CD4-positive, CD25-positive, alpha-beta regulatory T cell (primary cell): Measurements from ENCODE around the gene LMBRD1. TPM values are rescaled to one million over a fixed set of nuclear protein-coding genes. Genes with fewer than 3 reads are reported as not detected.
A peak's percentile ranks its signal among the peaks of the same experiment; 100 is the strongest.
"Not testable (repeated sequence)": the region's sequence is repeated elsewhere in the genome, so short reads cannot be mapped to it uniquely, and the experiment has no call there.

ENCODE experiments used
- ATAC-seq, 2 donors: fragments of 150-1000 bp; cut with Tn5 transposase; one replicate each; pipeline ENCODE4 v1.10.0; 2021; ENCODE audit warnings: low read depth in 2 of 2, moderate number of reproducible peaks in 2 of 2, moderate library complexity in 1 of 2
- DNase-seq, 3 donors: peaks; one replicate each; pipeline versions ENCODE4 v3.0.0 to v3.0.0-alpha.2; 2012 to 2022; ENCODE audit warnings: mixed read lengths in 1 of 3
- H3K27ac ChIP-seq: one replicate; pipeline ENCODE4 v1.7.0; 2013; ENCODE audit warnings: mild to moderate bottlenecking, low read length; ENCODE audit not compliant: insufficient read depth, poor library complexity, severe bottlenecking
- H3K27me3 ChIP-seq: one replicate; pipeline ENCODE4 v1.7.0; 2013; ENCODE audit warnings: low read length; ENCODE audit not compliant: control insufficient read depth, insufficient read depth
- H3K36me3 ChIP-seq: one replicate; pipeline ENCODE4 v1.7.0; 2013; ENCODE audit warnings: mild to moderate bottlenecking, low read length, moderate library complexity; ENCODE audit not compliant: control insufficient read depth, insufficient read depth
- H3K4me1 ChIP-seq: 2 replicates; pipeline ENCODE4 v1.7.0; 2013; ENCODE audit warnings: mild to moderate bottlenecking, low read length; ENCODE audit not compliant: insufficient read depth, control insufficient read depth, poor library complexity, severe bottlenecking
- H3K4me3 ChIP-seq: one replicate; pipeline ENCODE4 v1.7.0; 2013; ENCODE audit warnings: low read depth, mild to moderate bottlenecking, low read length, moderate library complexity
- H3K9me3 ChIP-seq, 2 experiments: 1 replicate in 1 of 2; 2 replicates in 1 of 2; pipeline ENCODE4 v1.7.0; 2013; ENCODE audit warnings: low read length in 2 of 2, mild to moderate bottlenecking in 1 of 2, moderate library complexity in 1 of 2; ENCODE audit not compliant: control insufficient read depth in 2 of 2
- H3K27ac Mint-ChIP-seq, 3 donors: one replicate each; pipeline ENCODE4 v1.8.0; 2020 to 2022; ENCODE audit warnings: mild to moderate bottlenecking in 3 of 3, mixed read lengths in 3 of 3, moderate library complexity in 2 of 3
- H3K27me3 Mint-ChIP-seq: one replicate; pipeline ENCODE4 v1.8.0; 2022; ENCODE audit warnings: mild to moderate bottlenecking, mixed read lengths
- H3K36me3 Mint-ChIP-seq: one replicate; pipeline ENCODE4 v1.8.0; 2020; ENCODE audit warnings: mixed read lengths
- H3K4me1 Mint-ChIP-seq, 4 donors: one replicate each; pipeline ENCODE4 v1.8.0; 2020 to 2022; ENCODE audit warnings: mixed read lengths in 4 of 4, mild to moderate bottlenecking in 1 of 4
- H3K4me3 Mint-ChIP-seq, 4 donors: one replicate each; pipeline ENCODE4 v1.8.0; 2020 to 2022; ENCODE audit warnings: mild to moderate bottlenecking in 4 of 4, mixed read lengths in 4 of 4, moderate library complexity in 3 of 4
- H3K9me3 Mint-ChIP-seq, 7 donors: one replicate each; pipeline ENCODE4 v1.8.0; 2020 to 2022; ENCODE audit warnings: mixed read lengths in 7 of 7, mild to moderate bottlenecking in 3 of 7, moderate library complexity in 2 of 7
- polyA plus RNA-seq, 4 donors: library from polyadenylated mRNA; unstranded; fragments of 300-500 nt; fragmentation: Illumina TruSeq; gene quantifications; one replicate each; pipeline ENCODE4 v1.2.3, GENCODE V29; 2021
- total RNA-seq: library from RNA; stranded (reverse); gene quantifications from one replicate; pipeline ENCODE4 v1.2.3, GENCODE V29; 2022

LMBRD1 gene
- total and polyA plus RNA-seq, 5 donors from 2014 or later, result 40.8 to 67.2 (median 58.6) TPM

GRCh38 chr6:69816026-69816425, 19.2 kb upstream of the LMBRD1 start:
- H3K27ac ChIP-seq, result peak overlapping the region; percentile 78
- peaks cover 0 to 1% (median 0%) of the 10 kb centered on the region in 7 donors for H3K9me3 Mint-ChIP-seq
- H3K27me3 ChIP-seq, result no peaks in the 10 kb centered on the region
- H3K4me3 Mint-ChIP-seq, result peak overlapping the region; percentile 75 to 84 (median 80)
- DNase-seq (peak in 1 of 3 donors; percentile 72), ATAC-seq (peak; percentile 52 to 60)
- peaks cover 41% of the 10 kb centered on the region for H3K4me1 ChIP-seq
- no peaks in the 10 kb centered on the region for H3K9me3 ChIP-seq
- H3K27ac Mint-ChIP-seq, result peak overlapping the region; percentile 90 to 99 (median 91)
- H3K4me3 ChIP-seq, result peak overlapping the region; percentile 83
- no peaks in the 10 kb centered on the region for H3K27me3 Mint-ChIP-seq
- peaks cover 39 to 58% (median 52%) of the 10 kb centered on the region in 4 donors for H3K4me1 Mint-ChIP-seq
- no peaks in the 10 kb centered on the region for H3K36me3 ChIP-seq
- H3K36me3 Mint-ChIP-seq, result no peaks in the 10 kb centered on the region

- peak; percentile 50 to 52 for ATAC-seq
- peak overlapping the region; percentile 72 for H3K4me3 ChIP-seq
Measured at GRCh38 chr6:69813508-69813907, 16.7 kb upstream of the LMBRD1 start.

GRCh38 chr6:69812746-69813427, 16.1 kb upstream of the LMBRD1 start:
- H3K9me3 Mint-ChIP-seq, result peaks cover 0 to 2% (median 0%) of the 10 kb centered on the region in 7 donors
- Histone ChIP-seq H3K36me3 (no peaks in the 10 kb centered on the region), H3K27me3 (no peaks in the 10 kb centered on the region), H3K27ac (peak overlapping the region; percentile 78), H3K4me3 (peak overlapping the region; percentile 72), H3K4me1 (peaks cover 41% of the 10 kb centered on the region), H3K9me3 (no peaks in the 10 kb centered on the region)
- DNase-seq (no peak), ATAC-seq (no peak)
- H3K36me3 Mint-ChIP-seq, result peaks cover 4% of the 10 kb centered on the region
- H3K27me3 Mint-ChIP-seq, result no peaks in the 10 kb centered on the region
- H3K4me1 Mint-ChIP-seq, result peaks cover 44 to 66% (median 52%) of the 10 kb centered on the region in 4 donors
- H3K4me3 Mint-ChIP-seq, result peak overlapping the region; percentile 0 to 60 (median 51)
- H3K27ac Mint-ChIP-seq, result peak overlapping the region; percentile 85 to 98 (median 85)

More at GRCh38 chr6:69813508-69813907, 16.7 kb upstream of the LMBRD1 start:
- H3K9me3 Mint-ChIP-seq, result peaks cover 0 to 2% (median 0%) of the 10 kb centered on the region in 7 donors
- no peaks in the 10 kb centered on the region for H3K27me3 Mint-ChIP-seq
- peaks cover 44 to 66% (median 52%) of the 10 kb centered on the region in 4 donors for H3K4me1 Mint-ChIP-seq
- Histone ChIP-seq H3K27me3 (no peaks in the 10 kb centered on the region), H3K36me3 (no peaks in the 10 kb centered on the region), H3K9me3 (no peaks in the 10 kb centered on the region), H3K4me1 (peaks cover 41% of the 10 kb centered on the region), H3K27ac (peak overlapping the region; percentile 78)
- DNase-seq, result peak in 1 of 3 donors; percentile 67
- H3K36me3 Mint-ChIP-seq, result peaks cover 4% of the 10 kb centered on the region
- H3K27ac Mint-ChIP-seq, result peak overlapping the region; percentile 85 to 98 (median 85)
- peak overlapping the region; percentile 0 to 60 (median 48) for H3K4me3 Mint-ChIP-seq

GRCh38 chr6:69802995-69803394, 6.2 kb upstream of the LMBRD1 start:
- Histone ChIP-seq H3K27ac (no peak overlapping the region), H3K36me3 (no peaks in the 10 kb centered on the region), H3K4me3 (no peak overlapping the region), H3K27me3 (no peaks in the 10 kb centered on the region), H3K9me3 (no peaks in the 10 kb centered on the region), H3K4me1 (no peaks in the 10 kb centered on the region)
- Mint-ChIP-seq H3K36me3 (no peaks in the 10 kb centered on the region), H3K9me3 (no peaks in the 10 kb centered on the region), H3K4me1 (peaks cover 0 to 2% (median 0%) of the 10 kb centered on the region in 4 donors), H3K27me3 (peaks cover 7% of the 10 kb centered on the region), H3K27ac (no peak overlapping the region), H3K4me3 (no peak overlapping the region)
- DNase-seq, result no peak
- ATAC-seq, result no peak

- Mint-ChIP-seq H3K36me3 (no peaks in the 10 kb centered on the region), H3K27me3 (no peaks in the 10 kb centered on the region), H3K4me1 (peaks cover 0 to 14% (median 7%) of the 10 kb centered on the region in 4 donors), H3K4me3 (no peak overlapping the region), H3K9me3 (no peaks in the 10 kb centered on the region), H3K27ac (no peak overlapping the region)
- ATAC-seq, result no peak
- no peaks in the 10 kb centered on the region for H3K9me3 ChIP-seq
- no peak overlapping the region for H3K4me3 ChIP-seq
- no peak overlapping the region for H3K27ac ChIP-seq
- no peak for DNase-seq
- H3K4me1 ChIP-seq, result peaks cover 5% of the 10 kb centered on the region
- no peaks in the 10 kb centered on the region for H3K27me3 ChIP-seq
- no peaks in the 10 kb centered on the region for H3K36me3 ChIP-seq
Measured at GRCh38 chr6:69801711-69802110, 4.9 kb upstream of the LMBRD1 start.

GRCh38 chr6:69801225-69801624, 4.4 kb upstream of the LMBRD1 start:
- no peak for ATAC-seq

GRCh38 chr6:69798796-69799195, 2.0 kb upstream of the LMBRD1 start:
- not testable (repeated sequence) for H3K27me3 Mint-ChIP-seq, H3K4me3 Mint-ChIP-seq, H3K9me3 Mint-ChIP-seq, H3K27ac ChIP-seq, H3K4me3 ChIP-seq, ATAC-seq, H3K36me3 ChIP-seq, H3K9me3 ChIP-seq, H3K36me3 Mint-ChIP-seq, H3K27me3 ChIP-seq, DNase-seq
- Mint-ChIP-seq H3K4me1 (peaks cover 13 to 37% (median 30%) of the 10 kb centered on the region in 4 donors), H3K27ac (peak overlapping the region in 2 of 3 donors; percentile 65 to 96)
- H3K4me1 ChIP-seq, result peaks cover 13% of the 10 kb centered on the region

More at GRCh38 chr6:69801225-69801624, 4.4 kb upstream of the LMBRD1 start:
- no peaks in the 10 kb centered on the region for H3K27me3 ChIP-seq
- no peak overlapping the region for H3K4me3 ChIP-seq
- no peak for DNase-seq
- H3K27ac Mint-ChIP-seq, result no peak overlapping the region
- H3K36me3 ChIP-seq, result no peaks in the 10 kb centered on the region
- H3K27ac ChIP-seq, result no peak overlapping the region
- H3K4me1 ChIP-seq, result peaks cover 5% of the 10 kb centered on the region
- H3K9me3 ChIP-seq, result no peaks in the 10 kb centered on the region
- no peaks in the 10 kb centered on the region for H3K36me3 Mint-ChIP-seq
- no peaks in the 10 kb centered on the region for H3K27me3 Mint-ChIP-seq
- H3K4me3 Mint-ChIP-seq, result no peak overlapping the region
- H3K9me3 Mint-ChIP-seq, result no peaks in the 10 kb centered on the region
- peaks cover under 1 to 14% (median 8%) of the 10 kb centered on the region in 4 donors for H3K4me1 Mint-ChIP-seq
